ENCODE data around the gene TJAP1.
A peak's percentile ranks its signal among the peaks of the same experiment; 100 is the strongest.

TJAP1 gene

DNA sequence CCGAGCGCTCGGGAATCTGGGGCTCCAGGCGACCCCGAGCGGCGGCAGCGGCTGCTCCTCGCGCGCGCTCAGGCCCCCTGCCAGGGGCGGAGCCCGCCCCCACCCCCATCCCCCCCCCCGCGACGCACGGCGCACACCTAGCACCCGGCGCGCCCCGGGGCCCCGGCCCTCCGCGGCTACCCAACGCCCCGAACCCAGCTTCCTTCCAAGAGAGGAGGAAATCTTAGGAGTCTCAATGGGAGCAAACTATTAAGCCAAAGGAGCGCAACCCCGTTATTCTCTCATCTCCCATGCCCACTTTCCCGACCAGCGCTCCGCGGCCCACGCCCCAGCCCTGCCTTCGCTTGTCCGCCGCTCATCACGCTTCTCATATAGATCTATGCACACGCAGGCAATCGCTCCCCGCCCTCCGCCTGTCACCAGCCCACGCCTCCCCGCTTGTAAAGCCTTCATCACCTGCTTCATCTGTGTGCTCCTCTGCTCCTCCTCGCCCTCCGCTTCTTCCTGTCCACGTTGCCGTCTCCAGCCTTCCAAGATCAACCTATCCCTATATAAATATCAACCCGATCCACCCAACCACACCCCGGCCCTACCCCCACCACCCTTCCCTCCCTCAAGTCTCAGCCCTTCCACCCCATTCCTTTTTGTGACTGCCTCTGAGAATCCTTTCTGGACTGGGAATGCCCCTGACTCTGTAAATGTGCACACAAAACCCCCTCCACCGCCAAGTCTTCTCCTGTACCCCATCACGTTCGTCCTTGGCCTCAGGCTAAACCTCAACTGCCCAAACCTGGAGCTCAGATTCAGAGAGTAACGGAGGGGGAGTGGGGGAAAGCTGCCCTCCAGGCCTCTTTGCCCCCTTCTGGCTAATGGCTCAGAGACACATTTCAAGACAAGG is 21.6 kb upstream of the TJAP1 start, which contains the start of gene DLK2 (continued):
- TF ChIP-seq, protein P1, sequence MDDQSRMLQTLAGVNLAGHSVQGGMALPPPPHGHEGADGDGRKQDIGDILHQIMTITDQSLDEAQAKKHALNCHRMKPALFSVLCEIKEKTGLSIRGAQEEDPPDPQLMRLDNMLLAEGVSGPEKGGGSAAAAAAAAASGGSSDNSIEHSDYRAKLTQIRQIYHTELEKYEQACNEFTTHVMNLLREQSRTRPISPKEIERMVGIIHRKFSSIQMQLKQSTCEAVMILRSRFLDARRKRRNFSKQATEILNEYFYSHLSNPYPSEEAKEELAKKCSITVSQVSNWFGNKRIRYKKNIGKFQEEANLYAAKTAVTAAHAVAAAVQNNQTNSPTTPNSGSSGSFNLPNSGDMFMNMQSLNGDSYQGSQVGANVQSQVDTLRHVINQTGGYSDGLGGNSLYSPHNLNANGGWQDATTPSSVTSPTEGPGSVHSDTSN (CRISPR knock-in tag; IDR thresholded peaks at IDR 0.05), result no peak
- TF ChIP-seq ZNF571 (tag by site-specific recombination; IDR thresholded peaks at IDR 0.05) (no peak), ZNF76 (tag by site-specific recombination; IDR thresholded peaks at IDR 0.05; ENCODE audit: borderline replicate concordance, low read depth) (peak; percentile 70; the same call in 1 of the 2 replicates), ZNF274 (IDR thresholded peaks at IDR 0.05; ENCODE audit: low read length) (no peak), ZNF274 (tag by site-specific recombination; IDR thresholded peaks at IDR 0.05; ENCODE audit: borderline replicate concordance) (no peak), ZNF311 (tag by site-specific recombination; IDR thresholded peaks at IDR 0.05; ENCODE audit: borderline replicate concordance) (no peak), ZNF223 (tag by site-specific recombination; IDR thresholded peaks at IDR 0.05) (no peak), ZNF416 (tag by site-specific recombination; IDR thresholded peaks at IDR 0.05) (no peak), KLF8 (tag by site-specific recombination; IDR thresholded peaks at IDR 0.05) (peak; percentile 92), ZSCAN30 (tag by site-specific recombination; IDR thresholded peaks at IDR 0.05) (0 out of 2 replicates have a peak, but pooled peaks have one; percentile 1), ZNF423 (tag by site-specific recombination; IDR thresholded peaks at IDR 0.05) (peak; percentile 59; the same call in 1 of the 2 replicates), ZNF138 (tag by site-specific recombination; IDR thresholded peaks at IDR 0.05; ENCODE audit: borderline replicate concordance) (no peak), ZNF112 (tag by site-specific recombination; IDR thresholded peaks at IDR 0.05) (no peak), ZNF792 (tag by site-specific recombination; IDR thresholded peaks at IDR 0.05) (peak; percentile 85; the same call in 1 of the 2 replicates), PRDM1 (tag by site-specific recombination; IDR thresholded peaks at IDR 0.05) (no peak), ZNF530 (tag by site-specific recombination; IDR thresholded peaks at IDR 0.05; ENCODE audit: low read depth) (no peak), ZFP37 (tag by site-specific recombination; IDR thresholded peaks at IDR 0.05) (no peak), ZNF404 (tag by site-specific recombination; IDR thresholded peaks at IDR 0.05) (no peak), YY2 (tag by site-specific recombination; IDR thresholded peaks at IDR 0.05) (no peak; the same call in 1 of the 2 replicates), ZNF292 (tag by site-specific recombination; IDR thresholded peaks at IDR 0.05; ENCODE audit: borderline replicate concordance, low read depth) (no peak), ZNF610 (tag by site-specific recombination; IDR thresholded peaks at IDR 0.05; ENCODE audit: borderline replicate concordance) (peak; percentile 89; the same call in 1 of the 2 replicates), ZNF391 (tag by site-specific recombination; IDR thresholded peaks at IDR 0.05; ENCODE audit: borderline replicate concordance, low read depth) (0 out of 2 replicates have a peak, but pooled peaks have one; percentile 44), KLF10 (tag by site-specific recombination; IDR thresholded peaks at IDR 0.05) (no peak), ZNF529 (tag by site-specific recombination; IDR thresholded peaks at IDR 0.05; ENCODE audit: insufficient replicate concordance) (no peak), ZNF707 (tag by site-specific recombination; IDR thresholded peaks at IDR 0.05) (no peak)
- TF ChIP-seq, protein P2, sequence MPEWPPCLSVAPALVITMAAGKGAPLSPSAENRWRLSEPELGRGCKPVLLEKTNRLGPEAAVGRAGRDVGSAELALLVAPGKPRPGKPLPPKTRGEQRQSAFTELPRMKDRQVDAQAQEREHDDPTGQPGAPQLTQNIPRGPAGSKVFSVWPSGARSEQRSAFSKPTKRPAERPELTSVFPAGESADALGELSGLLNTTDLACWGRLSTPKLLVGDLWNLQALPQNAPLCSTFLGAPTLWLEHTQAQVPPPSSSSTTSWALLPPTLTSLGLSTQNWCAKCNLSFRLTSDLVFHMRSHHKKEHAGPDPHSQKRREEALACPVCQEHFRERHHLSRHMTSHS (tag by site-specific recombination; IDR thresholded peaks at IDR 0.05), result no peak
- TF ChIP-seq, protein P3, sequence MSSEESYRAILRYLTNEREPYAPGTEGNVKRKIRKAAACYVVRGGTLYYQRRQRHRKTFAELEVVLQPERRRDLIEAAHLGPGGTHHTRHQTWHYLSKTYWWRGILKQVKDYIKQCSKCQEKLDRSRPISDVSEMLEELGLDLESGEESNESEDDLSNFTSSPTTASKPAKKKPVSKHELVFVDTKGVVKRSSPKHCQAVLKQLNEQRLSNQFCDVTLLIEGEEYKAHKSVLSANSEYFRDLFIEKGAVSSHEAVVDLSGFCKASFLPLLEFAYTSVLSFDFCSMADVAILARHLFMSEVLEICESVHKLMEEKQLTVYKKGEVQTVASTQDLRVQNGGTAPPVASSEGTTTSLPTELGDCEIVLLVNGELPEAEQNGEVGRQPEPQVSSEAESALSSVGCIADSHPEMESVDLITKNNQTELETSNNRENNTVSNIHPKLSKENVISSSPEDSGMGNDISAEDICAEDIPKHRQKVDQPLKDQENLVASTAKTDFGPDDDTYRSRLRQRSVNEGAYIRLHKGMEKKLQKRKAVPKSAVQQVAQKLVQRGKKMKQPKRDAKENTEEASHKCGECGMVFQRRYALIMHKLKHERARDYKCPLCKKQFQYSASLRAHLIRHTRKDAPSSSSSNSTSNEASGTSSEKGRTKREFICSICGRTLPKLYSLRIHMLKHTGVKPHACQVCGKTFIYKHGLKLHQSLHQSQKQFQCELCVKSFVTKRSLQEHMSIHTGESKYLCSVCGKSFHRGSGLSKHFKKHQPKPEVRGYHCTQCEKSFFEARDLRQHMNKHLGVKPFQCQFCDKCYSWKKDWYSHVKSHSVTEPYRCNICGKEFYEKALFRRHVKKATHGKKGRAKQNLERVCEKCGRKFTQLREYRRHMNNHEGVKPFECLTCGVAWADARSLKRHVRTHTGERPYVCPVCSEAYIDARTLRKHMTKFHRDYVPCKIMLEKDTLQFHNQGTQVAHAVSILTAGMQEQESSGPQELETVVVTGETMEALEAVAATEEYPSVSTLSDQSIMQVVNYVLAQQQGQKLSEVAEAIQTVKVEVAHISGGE (tag by site-specific recombination; conservative IDR thresholded peaks at IDR 0.05; ENCODE audit: low read depth), result no peak
- TF ChIP-seq, protein P4, sequence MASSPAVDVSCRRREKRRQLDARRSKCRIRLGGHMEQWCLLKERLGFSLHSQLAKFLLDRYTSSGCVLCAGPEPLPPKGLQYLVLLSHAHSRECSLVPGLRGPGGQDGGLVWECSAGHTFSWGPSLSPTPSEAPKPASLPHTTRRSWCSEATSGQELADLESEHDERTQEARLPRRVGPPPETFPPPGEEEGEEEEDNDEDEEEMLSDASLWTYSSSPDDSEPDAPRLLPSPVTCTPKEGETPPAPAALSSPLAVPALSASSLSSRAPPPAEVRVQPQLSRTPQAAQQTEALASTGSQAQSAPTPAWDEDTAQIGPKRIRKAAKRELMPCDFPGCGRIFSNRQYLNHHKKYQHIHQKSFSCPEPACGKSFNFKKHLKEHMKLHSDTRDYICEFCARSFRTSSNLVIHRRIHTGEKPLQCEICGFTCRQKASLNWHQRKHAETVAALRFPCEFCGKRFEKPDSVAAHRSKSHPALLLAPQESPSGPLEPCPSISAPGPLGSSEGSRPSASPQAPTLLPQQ (tag by site-specific recombination; IDR thresholded peaks at IDR 0.05), result no peak; the same call in 1 of the 2 replicates
- TF ChIP-seq, protein P5, sequence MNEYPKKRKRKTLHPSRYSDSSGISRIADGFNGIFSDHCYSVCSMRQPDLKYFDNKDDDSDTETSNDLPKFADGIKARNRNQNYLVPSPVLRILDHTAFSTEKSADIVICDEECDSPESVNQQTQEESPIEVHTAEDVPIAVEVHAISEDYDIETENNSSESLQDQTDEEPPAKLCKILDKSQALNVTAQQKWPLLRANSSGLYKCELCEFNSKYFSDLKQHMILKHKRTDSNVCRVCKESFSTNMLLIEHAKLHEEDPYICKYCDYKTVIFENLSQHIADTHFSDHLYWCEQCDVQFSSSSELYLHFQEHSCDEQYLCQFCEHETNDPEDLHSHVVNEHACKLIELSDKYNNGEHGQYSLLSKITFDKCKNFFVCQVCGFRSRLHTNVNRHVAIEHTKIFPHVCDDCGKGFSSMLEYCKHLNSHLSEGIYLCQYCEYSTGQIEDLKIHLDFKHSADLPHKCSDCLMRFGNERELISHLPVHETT (tag by site-specific recombination; IDR thresholded peaks at IDR 0.05), result no peak
- TF ChIP-seq, protein P6, sequence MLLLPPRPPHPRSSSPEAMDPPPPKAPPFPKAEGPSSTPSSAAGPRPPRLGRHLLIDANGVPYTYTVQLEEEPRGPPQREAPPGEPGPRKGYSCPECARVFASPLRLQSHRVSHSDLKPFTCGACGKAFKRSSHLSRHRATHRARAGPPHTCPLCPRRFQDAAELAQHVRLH (tag by site-specific recombination; IDR thresholded peaks at IDR 0.05), result no peak
